Endothelial cell of umbilical vein (primary cell): ENCODE data around the gene DLX3. TPM values are rescaled to one million over a fixed set of nuclear protein-coding genes. Genes with fewer than 3 reads are reported as not detected.

ENCODE experiments used
- BruUV-seq: library from RNA; stranded (reverse); fragments of 400-500 nt; replicated peaks from 2 replicates; lab custom pipeline; 2021; lab: Mats Ljungman, UMichigan
- CTCF ChIA-PET: fragments of 300-600, 350-600 bp; sonication (Branson Sonifier 250); formaldehyde crosslinking; loops from one replicate; lab custom pipeline; 2021; ENCODE audit warnings: antibody characterized with exemption, inconsistent platforms; lab: Charles Lee
- POLR2A ChIA-PET: fragments of 300-600, 350-600 bp; sonication (Branson Sonifier 250); formaldehyde crosslinking; loops from one replicate; lab custom pipeline; 2021; ENCODE audit warnings: antibody characterized with exemption, inconsistent platforms; lab: Charles Lee
- DNase-seq: peaks from one replicate; pipeline ENCODE4 v3.0.0-alpha.2; 2011; ENCODE audit warnings: low read depth, low spot score
- FAIRE-seq: peaks from 2 replicates; lab custom pipeline; 2011; peaks lifted over from hg19 to GRCh38; lab: Jason Lieb, UNC
- H2AFZ ChIP-seq: 2 replicates; pipeline ENCODE4 v1.6.0; 2012; ENCODE audit warnings: low read depth, low read length, control low read depth, inconsistent platforms
- H3K27ac ChIP-seq: 2 replicates; pipeline ENCODE4 v1.5.1; 2011; ENCODE audit warnings: low read depth, mild to moderate bottlenecking, control low read depth, low read length, moderate library complexity; ENCODE audit not compliant: insufficient read depth
- H3K27me3 ChIP-seq, 2 experiments: 2 replicates each; pipeline versions ENCODE4 v1.6.0 to v1.6.1; 2011; ENCODE audit warnings: low read length in 2 of 2, mixed read lengths in 1 of 2; ENCODE audit not compliant: control insufficient read depth in 2 of 2, insufficient read depth in 2 of 2
- H3K36me3 ChIP-seq, 2 experiments: 2 replicates in 1 of 2; 3 replicates in 1 of 2; pipeline ENCODE4 v1.5.1; 2011; ENCODE audit warnings: low read length in 2 of 2, mild to moderate bottlenecking in 1 of 2, moderate library complexity in 1 of 2; ENCODE audit not compliant: control insufficient read depth in 2 of 2, insufficient read depth in 2 of 2; ENCODE audit errors: extremely low read depth in 1 of 2
- H3K4me1 ChIP-seq: 3 replicates; pipeline ENCODE4 v1.5.1; 2011; ENCODE audit warnings: mild to moderate bottlenecking, low read length; ENCODE audit not compliant: control insufficient read depth, insufficient read depth; ENCODE audit errors: extremely low read depth
- H3K4me2 ChIP-seq: 2 replicates; pipeline ENCODE4 v1.6.1; 2011; ENCODE audit warnings: low read length, control low read depth, mixed read lengths; ENCODE audit not compliant: insufficient read depth
- H3K4me3 ChIP-seq, 3 experiments: fragments of 200-600 bp in 1 of 3; sonication (generic), shearing (Covaris generic) in 1 of 3; replicated peaks in 1 of 3; 2 replicates each; pipeline ENCODE4 v1.5.1; 2011 to 2016; ENCODE audit warnings: control low read depth in 3 of 3, low read length in 3 of 3, mild to moderate bottlenecking in 2 of 3, inconsistent platforms in 1 of 3, low read depth in 1 of 3, moderate library complexity in 1 of 3; ENCODE audit not compliant: insufficient read depth in 1 of 3
- H3K79me2 ChIP-seq: 2 replicates; pipeline ENCODE4 v1.6.0; 2012; ENCODE audit warnings: low read length, inconsistent platforms; ENCODE audit not compliant: control insufficient read depth, insufficient read depth
- H3K9ac ChIP-seq: replicated peaks from 2 replicates; pipeline ENCODE3; 2011; ENCODE audit warnings: low read length, control low read depth; ENCODE audit not compliant: insufficient read depth; ENCODE audit errors: extremely low read depth
- H3K9me1 ChIP-seq: replicated peaks from 3 replicates; pipeline ENCODE4 v1.6.0; 2011; ENCODE audit warnings: mild to moderate bottlenecking, low read length; ENCODE audit not compliant: control insufficient read depth, insufficient read depth; ENCODE audit errors: extremely low read depth
- H3K9me3 ChIP-seq: replicated peaks from 2 replicates; pipeline ENCODE4 v1.5.1; 2012; ENCODE audit warnings: low read length, inconsistent platforms; ENCODE audit not compliant: control insufficient read depth, insufficient read depth
- H4K20me1 ChIP-seq: replicated peaks from 2 replicates; pipeline ENCODE3; 2011; ENCODE audit warnings: mild to moderate bottlenecking, low read length; ENCODE audit not compliant: control insufficient read depth, insufficient read depth; ENCODE audit errors: extremely low read depth
- CTCF ChIP-seq, 2 donors: IDR thresholded peaks; 1 replicate in 1 of 2; 2 replicates in 1 of 2; pipeline ENCODE4 v1.5.1; 2011; ENCODE audit warnings: low read length in 2 of 2, mild to moderate bottlenecking in 2 of 2, moderate library complexity in 2 of 2, control low read depth in 1 of 2, inconsistent platforms in 1 of 2, low read depth in 1 of 2; ENCODE audit not compliant: insufficient read depth in 1 of 2; ENCODE audit errors: extremely low read depth in 1 of 2
- EZH2 ChIP-seq: IDR thresholded peaks from 2 replicates; pipeline ENCODE4 v1.6.1; 2012; ENCODE audit warnings: borderline replicate concordance, low read depth, mild to moderate bottlenecking, moderate library complexity, low read length, inconsistent platforms; ENCODE audit not compliant: severe bottlenecking
- FOS ChIP-seq: IDR thresholded peaks from 2 replicates; pipeline ENCODE4 v1.6.1; 2011; ENCODE audit warnings: mild to moderate bottlenecking, low read length, moderate library complexity, borderline replicate concordance; ENCODE audit not compliant: insufficient read depth
- GATA2 ChIP-seq: IDR thresholded peaks from 2 replicates; pipeline ENCODE4 v1.7.0; 2011; ENCODE audit warnings: low read depth, mild to moderate bottlenecking, moderate library complexity, mixed read lengths, low read length; ENCODE audit not compliant: insufficient read length, insufficient read depth
- JUN ChIP-seq: IDR thresholded peaks from 2 replicates; pipeline ENCODE4 v1.6.1; 2011; ENCODE audit warnings: borderline replicate concordance, low read depth; ENCODE audit not compliant: insufficient read length, insufficient read depth
- MYC ChIP-seq: IDR thresholded peaks from one replicate; pipeline ENCODE4 v1.6.1; 2011; ENCODE audit warnings: mild to moderate bottlenecking, low read depth, low read length
- POLR2A ChIP-seq: IDR thresholded peaks from 2 replicates; pipeline ENCODE4 v1.6.1; 2012; ENCODE audit warnings: low read depth, mild to moderate bottlenecking, control low read depth, low read length
- POLR2AphosphoS5 ChIP-seq: IDR thresholded peaks from 2 replicates; pipeline ENCODE4 v1.6.1; 2012; ENCODE audit warnings: low read depth, mild to moderate bottlenecking, control low read depth, low read length, moderate library complexity; ENCODE audit not compliant: insufficient read depth
- dilution Hi-C: fragments of 300-500 bp; cut with MboI; formaldehyde crosslinking; loops from one replicate; pipeline ENCODE4 v1.15.0; 2019; ENCODE audit warnings: low sequenced_read_pairs; ENCODE audit not compliant: extremely low pct_ligation_motif_present
- intact Hi-C: fragments of 100-400 bp; cut with micrococcal nuclease; formaldehyde crosslinking; loops from one replicate; pipeline ENCODE4 v1.10.0; 2022
- polyA plus RNA-seq, 4 experiments: library from polyadenylated mRNA; depleted of rRNA in 3 of 4; stranded (reverse) in 3 of 4; unstranded in 1 of 4; fragments of >200 nt; gene quantifications; 2 replicates each; pipeline versions ENCODE4 v1.2.1 to v1.2.3, GENCODE V29; 2011 to 2012; ENCODE audit warnings: missing spikeins in 1 of 4
- total RNA-seq: library from RNA; stranded (reverse); gene quantifications from 2 replicates; pipeline ENCODE4 v1.2.3, GENCODE V29; 2021
- TF ChIP-seq, protein P1 (sequence below): IDR thresholded peaks from 2 replicates; pipeline ENCODE4 v1.6.1; 2011; ENCODE audit not compliant: insufficient read depth, insufficient read length

Gene DLX3
- total and polyA plus RNA-seq, 2 donors (not counting 3 experiments of a cell fraction or from before 2014, with no cell fraction given) = not detected

- Histone ChIP-seq H4K20me1 (no peaks in the 10 kb centered on the region), H3K4me3 (no peak overlapping the region), H3K4me1 (peaks cover 6% of the 10 kb centered on the region), H2AFZ (no peak overlapping the region), H3K36me3 (no peaks in the 10 kb centered on the region), H3K4me2 (no peak overlapping the region), H3K27ac (no peak overlapping the region), H3K9me1 (no peaks in the 10 kb centered on the region), H3K27me3 (peaks cover 0 to 8% of the 10 kb centered on the region in 2 experiments), H3K9me3 (no peaks in the 10 kb centered on the region), H3K9ac (no peak overlapping the region), H3K79me2 (no peaks in the 10 kb centered on the region)
- BruUV-seq = no TSS peak
- ChIA-PET CTCF (interaction anchor here (0.8 to 1.2 kb wide), 5 partner anchors 8 to 72 kb away, joined by 3 to 10 read pairs (median 5); partner anchors contain the start of gene ITGA3), POLR2A (no interaction called here)
- DNase-seq (no peak), FAIRE-seq (no peak)
- dilution Hi-C loops = no loop called here
- intact Hi-C loops = no loop called here
- TF ChIP-seq POLR2AphosphoS5 = no peak
- TF ChIP-seq POLR2A = no peak
- TF ChIP-seq, protein P1, sequence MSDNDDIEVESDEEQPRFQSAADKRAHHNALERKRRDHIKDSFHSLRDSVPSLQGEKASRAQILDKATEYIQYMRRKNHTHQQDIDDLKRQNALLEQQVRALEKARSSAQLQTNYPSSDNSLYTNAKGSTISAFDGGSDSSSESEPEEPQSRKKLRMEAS = no peak
- TF ChIP-seq GATA2 = no peak
- no peak for TF ChIP-seq EZH2
- no peak for TF ChIP-seq JUN
- TF ChIP-seq CTCF (IDR thresholded peaks at IDR 0.05; ENCODE audit: extremely low read depth in 1 of 2, insufficient read depth in 1 of 2, low read depth in 1 of 2, low read length in 2 of 2) = no peak
- no peak for TF ChIP-seq FOS
- TF ChIP-seq MYC = no peak
Measured at GRCh38 chr17:50022463-50023130, 27.6 kb upstream of the DLX3 start.
